Hematopoietic multipotent progenitor cell (in vitro differentiated cells): Measurements from ENCODE around the gene DUSP8. TPM values are rescaled to one million over a fixed set of nuclear protein-coding genes. Genes with fewer than 3 reads are reported as not detected.
A peak's percentile ranks its signal among the peaks of the same experiment; 100 is the strongest.

Experiments
- DNase-seq, 3 donors: peaks; one replicate each; pipeline ENCODE4 v3.0.0-alpha.2; 2011 to 2015; ENCODE audit warnings: low read depth in 2 of 3, low spot score in 2 of 3
- total RNA-seq: library from RNA; depleted of rRNA; stranded (reverse); fragments of >200 nt; gene quantifications from one replicate; pipeline ENCODE4 v1.2.3, GENCODE V29; 2012

The DUSP8 gene
- total RNA-seq, 1 donor: 1.1 TPM

DNA sequence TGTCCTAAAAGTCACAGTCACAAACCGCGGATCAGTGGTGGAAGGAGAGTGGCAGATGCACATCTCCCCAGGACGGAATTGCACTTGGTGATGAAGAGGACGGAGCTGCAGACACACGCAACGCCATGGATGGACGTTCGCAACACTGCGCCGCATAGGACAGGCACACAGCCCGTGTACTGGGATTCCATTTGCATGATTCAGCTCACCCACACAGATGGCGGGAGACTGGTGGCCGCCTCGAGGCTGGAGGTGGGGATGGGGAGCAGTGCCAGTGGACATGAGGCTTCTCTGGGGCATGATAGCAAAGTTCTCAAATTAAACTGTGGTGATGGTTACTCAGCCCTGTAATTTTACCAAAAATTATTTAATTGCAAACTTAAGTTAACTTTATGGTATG is 37.4 kb downstream of the DUSP8 start:
- DNase-seq: no peak

DNA sequence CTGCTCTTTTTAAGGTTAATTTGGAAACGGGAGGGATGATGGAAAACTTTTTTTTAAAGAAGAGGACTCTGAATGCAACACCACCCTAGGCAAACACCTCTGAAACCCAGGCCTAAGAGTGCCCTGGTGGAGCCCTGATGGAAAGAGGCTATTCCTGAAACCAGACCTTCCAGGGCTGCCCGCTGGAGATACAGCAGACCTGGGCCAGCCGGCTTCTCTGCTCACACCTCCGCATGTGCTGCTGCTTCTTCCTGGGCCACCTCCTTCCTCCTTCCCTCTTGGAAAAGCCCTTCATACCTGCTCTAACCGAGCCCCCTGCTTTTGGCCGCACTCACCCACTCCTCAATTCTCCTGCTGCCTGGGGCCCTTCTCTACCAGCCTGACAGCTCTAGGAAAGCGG is 37.9 kb downstream of the DUSP8 start:
- no peak for DNase-seq

DNA sequence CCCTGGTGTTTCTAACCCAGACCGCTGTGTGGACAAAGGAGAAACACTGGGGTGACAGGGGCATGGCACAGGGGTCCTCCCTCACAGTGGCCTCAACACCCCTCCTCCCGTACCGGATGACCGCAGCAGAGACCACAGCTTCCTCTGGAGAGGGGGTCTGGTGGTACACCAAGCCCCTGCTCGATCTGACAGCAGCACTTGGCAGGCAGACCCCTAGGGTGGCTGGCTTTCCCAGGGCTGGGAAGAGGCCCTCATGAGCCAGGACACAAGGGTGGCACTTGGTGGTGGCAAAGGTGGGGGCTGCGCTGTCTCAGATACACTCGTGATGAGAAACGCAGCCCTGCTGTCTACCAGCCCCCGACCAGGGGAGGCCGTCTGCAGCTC is 38.7 kb downstream of the DUSP8 start:
- no peak for DNase-seq

DNA sequence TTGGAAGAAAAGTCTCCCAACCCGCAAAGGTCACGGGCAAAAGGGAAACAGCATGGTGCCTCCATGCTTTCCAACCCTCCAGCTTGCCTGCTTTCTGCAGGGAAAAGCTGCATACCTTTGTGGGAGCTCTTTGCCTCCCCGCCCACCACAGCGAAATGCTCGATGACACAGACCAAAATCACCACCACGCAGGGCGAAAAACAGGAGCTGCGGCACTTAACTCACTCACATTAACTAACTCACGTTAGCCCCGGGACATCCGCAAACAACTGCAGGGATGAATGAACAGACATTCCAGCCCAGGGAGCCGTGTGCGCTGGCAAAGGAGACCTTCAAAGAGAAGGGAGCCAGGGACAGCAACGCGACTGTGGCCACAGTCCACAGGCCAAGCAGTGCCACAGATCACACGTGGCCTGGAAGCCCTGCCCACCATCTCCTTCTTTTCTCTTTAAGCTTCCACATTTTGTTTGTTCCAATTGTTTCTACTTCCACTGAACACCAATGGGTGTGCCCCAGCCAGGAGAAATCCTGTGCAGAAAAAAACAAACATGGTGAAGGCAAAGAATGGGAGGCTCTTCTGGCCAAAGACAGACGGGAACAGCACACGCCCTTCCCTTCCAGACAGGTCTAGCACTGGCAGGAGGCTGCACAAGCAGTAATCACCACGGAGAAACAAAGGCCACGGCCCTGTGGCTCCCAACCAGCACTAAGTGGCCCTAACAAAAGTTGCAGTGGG is 39.3 kb downstream of the DUSP8 start:
- DNase-seq: no peak

DNA sequence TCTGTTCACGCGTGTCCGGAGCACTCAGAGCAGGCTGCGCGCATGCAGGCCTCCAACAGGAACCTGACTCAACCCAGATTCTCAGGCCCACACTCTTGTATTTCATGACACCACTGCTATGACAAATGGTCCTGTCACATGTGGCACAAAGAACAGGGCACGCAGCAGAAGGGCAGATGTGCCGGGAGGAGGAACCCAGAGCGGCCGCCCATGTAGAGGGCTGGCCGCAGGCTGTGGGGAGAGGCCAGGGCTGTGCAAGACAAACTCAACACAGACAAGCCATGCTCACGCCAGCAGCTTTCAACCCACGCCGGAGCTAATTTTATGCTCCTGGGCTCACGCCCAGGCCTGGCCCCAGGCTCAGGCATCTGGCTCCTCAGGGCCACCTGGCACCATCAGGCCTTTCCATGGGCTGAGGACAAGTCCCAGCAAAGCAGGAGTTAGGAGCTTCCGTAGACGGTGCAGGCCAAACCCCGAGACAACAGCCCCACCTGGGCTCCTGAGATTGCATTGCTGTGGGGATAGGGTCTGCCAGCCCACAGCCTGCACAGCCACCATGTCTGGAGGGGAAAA is 40.0 kb downstream of the DUSP8 start:
- DNase-seq: no peak

DNA sequence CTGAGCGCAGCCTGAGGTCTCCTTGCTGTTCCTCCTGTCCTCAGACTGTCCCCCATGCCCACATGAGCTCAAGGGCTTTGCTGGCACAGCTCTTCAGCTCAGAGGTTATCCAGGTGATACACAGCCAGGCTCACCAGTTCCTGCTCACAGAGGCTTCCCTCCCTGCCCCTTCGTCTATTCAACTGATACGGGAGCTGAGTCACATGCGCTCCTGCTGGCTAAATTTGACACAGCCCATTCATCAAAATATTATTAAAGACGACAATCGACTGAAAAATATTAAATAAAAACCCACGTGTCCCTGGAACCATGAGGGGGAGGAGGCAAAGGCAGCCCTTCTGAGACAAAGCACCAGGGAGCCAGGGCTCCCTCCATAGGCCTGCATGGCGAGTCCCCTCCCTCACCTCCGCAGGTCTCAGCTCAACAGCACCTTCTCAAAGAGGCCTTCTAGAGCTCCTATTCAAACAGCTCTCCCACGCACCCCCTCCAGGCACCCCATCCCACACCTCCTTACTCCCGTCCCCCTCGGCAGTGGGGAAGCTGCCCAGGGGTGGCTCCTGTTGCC is 40.5 kb downstream of the DUSP8 start:
- DNase-seq: no peak

DNA sequence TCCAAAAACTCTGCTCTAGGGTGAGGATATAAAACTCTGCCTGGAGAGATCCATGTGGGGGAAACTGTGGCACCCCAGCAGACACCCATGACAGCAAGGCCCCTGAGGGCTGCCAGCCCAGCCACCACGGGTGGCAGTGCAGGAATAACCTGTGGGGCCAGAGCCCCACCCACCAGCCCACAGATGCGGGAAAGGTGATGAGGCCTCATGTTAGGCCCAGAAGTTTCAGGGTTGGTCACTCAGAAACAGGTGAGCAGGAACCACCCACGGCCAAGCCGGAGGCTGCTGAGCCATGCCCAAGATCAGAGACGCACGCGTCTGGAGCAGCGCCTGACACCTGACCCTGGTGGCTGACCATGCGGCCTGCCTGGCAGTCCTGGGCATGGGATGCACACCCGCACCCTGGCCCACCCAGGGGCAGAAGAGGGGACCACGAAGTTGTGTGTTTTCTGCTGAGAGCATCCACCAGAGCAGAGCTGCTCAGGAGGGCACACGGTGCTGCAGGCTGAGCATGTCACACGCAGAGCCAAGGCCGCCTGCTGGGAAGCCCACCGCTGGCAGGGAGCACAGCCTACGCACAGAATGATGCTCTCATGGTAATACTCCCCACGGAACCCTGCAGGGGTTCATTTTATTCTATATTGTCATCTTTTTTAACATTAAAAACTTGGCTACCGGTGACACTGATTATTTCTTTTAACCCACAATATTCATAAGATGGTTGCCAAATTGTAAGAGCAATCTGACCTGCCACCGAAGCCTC is 41.2 kb downstream of the DUSP8 start:
- no peak for DNase-seq

DNA sequence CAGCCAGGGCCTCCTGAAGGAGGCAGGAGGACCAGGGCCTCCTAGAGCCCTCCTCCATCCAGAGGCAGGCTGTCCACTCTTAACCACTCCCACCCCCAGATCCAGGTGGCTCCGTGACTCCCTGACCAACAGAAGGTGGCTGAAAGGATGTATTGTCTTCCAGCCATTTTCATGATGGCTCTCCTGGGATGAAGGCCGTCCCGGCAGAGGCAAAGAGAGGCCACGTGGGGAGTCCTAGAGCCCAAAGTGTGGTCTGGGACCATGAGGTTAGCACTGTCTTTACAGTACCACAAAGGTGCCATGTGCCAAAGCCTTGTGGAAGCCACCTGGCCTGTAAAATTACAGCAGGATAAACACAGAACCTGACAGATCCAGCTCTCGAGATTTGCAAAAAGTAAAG is 42.3 kb downstream of the DUSP8 start:
- no peak for DNase-seq

DNA sequence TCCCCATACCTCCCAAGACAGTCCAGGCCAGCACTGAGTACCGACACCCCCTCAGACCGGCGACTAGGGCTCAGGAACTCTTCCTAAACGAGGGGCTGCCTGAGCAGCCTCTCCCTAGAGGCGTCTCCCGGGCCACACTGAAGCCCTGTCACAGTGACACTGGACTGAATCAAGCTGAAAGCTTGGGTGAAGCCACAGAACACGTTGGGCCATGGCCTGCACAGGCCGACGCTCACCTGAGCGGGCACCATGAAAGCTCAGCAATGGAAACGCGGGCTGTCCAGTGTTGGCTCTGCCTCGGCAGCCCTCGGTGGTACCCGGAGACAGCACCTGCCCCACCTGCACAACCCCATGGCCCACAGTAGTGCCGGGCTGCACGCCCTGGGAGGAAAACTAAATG is 42.8 kb downstream of the DUSP8 start:
- no peak for DNase-seq

DNA sequence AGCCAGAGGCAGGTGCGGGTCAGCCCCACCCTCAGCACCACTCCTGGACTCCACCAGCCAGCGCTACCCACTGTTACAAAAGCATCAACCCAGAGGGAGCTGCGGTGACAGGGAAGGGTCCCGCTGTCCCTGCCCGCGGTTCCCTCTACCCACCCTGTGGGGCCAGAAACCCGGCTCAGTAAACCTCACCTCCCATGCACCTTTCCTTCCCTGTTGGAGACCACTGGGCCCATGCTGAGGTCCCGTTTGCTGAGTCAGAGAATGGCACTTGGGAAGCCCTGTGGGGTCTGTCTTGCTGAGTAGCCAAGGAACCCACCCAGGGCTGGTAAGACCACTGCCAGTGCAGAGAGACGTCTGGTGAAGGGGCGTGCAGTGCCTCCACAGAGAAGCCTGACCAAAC is 43.4 kb downstream of the DUSP8 start:
- no peak for DNase-seq

DNA sequence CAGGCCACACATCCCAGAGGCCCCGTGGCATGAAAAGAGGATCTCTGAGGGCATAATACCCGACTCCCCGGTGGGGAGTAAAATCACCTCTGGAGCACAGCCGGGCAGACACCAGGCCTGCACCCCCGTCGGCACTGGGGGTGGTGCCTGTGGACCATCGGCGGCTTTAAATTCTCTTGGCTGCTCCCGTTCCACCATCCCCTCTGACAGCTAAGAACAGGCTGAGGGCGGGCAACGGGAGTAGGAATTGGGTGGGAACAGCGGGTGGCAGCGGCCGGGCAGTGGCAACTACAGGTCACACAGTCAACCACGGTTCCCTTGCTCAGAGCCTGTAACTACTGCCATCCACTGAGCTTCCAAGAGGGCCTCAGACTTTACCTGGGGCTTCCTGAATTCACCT is 45.3 kb downstream of the DUSP8 start:
- no peak for DNase-seq

DNA sequence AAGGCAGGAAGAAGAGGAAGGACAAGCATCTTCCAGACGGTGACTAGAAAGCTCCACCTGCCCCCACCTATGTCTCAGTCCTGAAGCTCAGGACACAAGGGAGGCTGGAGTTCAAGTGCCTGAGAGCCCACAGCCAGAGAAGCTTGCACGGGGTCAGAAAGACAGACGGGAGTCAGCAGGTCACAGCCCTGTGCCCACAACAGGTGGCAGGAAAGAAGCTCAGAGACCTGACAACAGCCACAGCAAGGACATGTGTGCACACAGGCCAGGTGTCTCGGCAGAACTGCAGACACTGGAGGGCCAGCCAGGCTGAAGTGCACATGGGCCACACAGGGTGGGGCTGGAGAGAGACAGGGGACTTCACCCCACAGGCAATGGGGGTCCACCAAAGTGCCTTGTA is 48.3 kb downstream of the DUSP8 start:
- DNase-seq: no peak

DNA sequence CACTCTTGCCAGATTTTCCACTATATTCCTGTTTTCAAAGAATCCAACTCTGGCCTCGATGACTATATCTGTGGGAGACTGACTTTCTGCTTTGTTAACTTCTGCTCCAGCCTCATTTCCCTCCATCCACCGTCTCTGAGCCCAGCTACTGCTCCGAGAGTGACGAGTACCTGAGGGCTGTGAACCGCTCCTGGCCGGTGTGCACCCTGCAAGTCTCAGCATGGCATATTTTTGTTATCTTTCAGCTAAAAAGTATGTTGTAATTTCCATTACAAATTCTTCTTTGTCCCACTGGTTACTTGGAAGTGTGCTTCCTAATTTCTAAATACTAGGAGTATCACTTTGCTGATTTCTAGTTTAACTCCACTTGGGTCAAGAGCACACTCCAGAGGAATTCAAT is 49.0 kb downstream of the DUSP8 start:
- no peak for DNase-seq

DNA sequence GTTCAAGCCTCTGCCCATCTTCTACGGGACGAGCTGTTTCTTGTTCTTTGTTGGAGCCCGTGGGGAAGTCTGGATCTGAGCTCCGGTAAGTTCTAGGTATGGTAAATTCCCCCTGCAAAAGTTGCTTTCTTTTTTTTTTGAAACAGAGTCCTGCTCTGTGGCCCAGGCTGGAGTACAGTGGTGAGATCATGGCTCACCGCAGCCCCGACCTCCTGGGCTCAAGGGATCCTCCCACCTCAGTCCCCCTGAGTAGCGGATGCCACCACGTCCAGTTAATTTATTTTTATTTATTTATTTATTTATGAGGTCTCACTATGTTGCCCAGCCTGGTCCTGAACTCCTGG is 50.0 kb downstream of the DUSP8 start:
- no peak for DNase-seq

DNA sequence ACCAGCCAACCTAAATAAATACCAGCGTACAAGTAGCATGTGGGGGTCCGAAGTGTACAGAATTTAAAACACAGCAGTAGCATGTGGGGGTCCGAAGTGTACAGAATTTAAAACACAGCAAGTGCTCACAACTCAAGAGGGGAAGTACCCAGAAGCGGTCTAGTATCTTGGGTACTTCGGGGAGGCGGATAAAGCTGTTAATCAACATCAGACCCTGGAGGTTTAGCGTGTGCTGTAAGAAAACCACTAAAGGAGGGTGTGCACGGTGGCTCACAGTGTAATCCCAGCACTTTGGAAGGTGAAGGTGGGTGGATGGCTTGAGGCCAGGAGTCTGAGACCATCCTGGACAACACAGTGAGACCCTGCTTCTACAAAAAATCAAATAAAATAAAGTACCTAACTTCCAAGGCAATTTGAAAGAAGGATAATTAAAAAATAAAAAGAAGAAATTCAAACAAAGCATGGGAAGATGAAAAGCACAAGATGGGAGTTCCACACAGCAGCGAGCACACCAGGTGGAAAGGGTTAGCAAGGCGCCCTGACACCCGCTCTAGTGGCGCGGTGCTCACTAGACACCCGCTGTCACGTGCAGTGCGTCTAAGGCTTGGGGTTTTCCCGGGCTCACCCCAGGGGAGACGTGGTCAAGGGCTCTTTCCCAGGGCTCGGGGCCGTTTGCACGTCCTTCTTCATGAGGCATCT is 50.5 kb downstream of the DUSP8 start:
- DNase-seq: peak in 1 of 3 donors; percentile 10

DNA sequence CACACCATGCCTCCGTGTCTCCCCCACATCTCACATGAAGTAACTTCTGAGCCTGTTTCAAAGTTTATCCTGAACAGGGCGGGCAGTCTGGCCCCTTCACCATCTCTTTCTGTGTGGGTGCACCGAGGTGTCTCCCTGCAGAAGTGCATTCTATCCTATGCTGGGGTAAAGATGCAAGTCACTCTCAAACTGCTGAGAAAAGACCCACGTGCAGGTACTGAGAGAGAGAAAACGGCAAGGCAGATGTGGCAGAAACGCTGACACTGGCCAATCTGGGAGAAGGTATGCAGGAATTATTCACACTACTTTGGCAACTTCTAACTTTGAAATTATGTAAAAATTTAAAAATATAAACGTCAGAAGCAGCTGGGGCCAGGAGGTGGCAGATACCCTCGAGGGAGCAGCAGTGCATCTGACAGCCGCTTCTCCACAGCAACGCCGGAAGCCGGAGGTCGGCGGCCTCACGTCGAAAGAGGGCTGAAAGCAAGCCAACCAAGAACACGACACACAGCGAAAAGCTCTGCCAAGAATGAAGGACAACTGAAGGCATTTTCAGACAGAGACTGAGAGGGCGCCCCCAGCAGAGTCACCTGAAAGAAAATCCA is 51.3 kb downstream of the DUSP8 start:
- DNase-seq: no peak

DNA sequence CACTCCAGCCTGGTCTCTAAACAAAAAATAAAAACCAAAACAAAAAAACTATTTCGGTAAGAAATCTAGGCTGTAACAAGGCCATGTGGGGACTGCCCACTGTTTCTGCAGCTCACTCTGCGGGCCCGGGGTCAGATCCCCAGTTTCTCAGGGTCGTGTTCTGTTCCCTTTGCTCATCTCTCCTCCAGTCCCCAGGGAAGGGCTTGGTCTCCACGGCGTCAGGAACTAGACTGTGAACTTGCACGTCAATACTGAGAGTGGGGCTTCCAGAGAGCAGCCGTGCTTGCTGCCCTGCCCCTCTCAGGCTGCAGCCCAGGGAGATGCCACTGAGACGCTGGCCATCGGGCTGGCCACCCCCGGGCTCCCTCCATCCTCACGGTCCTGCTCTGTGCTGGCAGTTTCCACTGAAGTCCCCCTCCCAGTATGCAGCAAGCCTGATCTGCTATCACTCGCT is 51.8 kb downstream of the DUSP8 start:
- no peak for DNase-seq

DNA sequence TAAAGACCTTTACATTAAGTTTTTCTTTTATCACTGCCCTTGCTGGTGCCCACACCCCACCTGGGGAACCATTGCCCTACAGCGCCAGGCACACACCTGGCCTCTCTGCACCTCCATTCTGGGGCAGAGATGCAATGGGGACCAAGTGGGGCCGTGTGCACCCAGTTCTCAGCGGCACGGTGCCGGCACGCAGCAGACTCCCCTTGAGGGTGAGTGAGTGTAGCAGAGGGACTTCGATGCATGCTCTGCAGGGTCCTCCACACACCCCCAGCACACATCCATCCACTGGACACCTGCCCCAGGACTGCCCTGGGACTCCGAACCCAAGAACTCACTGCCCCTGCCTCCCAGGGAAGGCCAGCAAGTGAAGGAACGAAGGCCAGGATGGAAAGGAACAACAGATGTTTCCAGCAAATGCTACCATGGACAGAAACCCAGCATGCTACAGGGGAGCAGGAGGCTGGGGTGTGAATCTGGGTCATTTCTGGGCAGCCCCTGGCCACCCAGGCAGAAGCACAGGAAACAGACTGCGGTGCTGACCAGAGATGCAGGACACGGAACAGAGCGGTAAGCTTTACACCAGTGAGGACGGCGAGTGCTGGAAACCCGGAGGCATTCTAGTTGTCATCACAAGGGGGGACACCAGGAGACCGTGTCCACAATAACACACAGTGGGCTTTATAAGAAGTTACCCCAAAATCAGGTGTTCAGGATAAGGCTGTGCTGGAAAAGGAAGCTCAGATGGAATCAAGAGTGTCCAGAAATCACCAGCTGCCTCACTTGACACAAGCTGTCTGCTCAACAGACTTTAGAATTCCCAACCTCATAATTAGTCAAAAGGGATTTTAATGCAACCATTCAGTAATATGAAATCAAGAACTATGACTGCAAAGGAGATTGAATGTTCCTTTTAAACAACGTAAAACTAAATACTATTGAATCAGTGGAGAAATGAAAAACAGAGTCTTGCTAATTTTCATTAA is 52.8 kb downstream of the DUSP8 start:
- no peak for DNase-seq

DNA sequence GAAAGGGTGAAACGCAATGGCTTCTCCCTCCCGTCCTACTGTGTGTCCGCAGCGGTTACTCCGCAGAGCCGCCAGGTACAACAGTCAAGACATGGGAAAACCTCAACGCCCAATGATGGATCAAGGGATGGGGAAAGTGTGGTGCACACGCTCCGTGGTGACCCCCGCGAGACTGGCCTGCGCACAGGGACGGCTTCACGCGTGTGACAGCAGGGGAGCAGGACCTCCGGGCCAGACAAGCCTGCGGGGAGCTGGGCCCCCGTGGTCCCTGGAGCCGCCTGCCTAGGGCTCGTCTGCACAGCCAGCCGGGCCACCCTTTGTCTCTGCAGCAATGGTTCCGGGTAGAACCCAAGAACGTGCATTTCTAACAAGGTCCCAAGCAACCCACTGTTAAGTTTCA is 53.8 kb downstream of the DUSP8 start:
- DNase-seq: no peak
